GM18861 (cell line): ENCODE data around the gene GPD2.
A peak's percentile ranks its signal among the peaks of the same experiment; 100 is the strongest.
"Not testable (repeated sequence)": the region's sequence is repeated elsewhere in the genome, so short reads cannot be mapped to it uniquely, and the experiment has no call there.

ENCODE experiments used
- ATAC-seq: cut with Tn5 transposase; IDR thresholded peaks from one replicate; pipeline ENCODE4 v1.9.1; 2021; ENCODE audit not compliant: unreplicated experiment

GPD2 gene

GRCh38 chr2:156580501-156580900 is 144.3 kb downstream of the GPD2 start:
- no peak for ATAC-seq

- ATAC-seq = no peak
Measured at GRCh38 chr2:156581280-156581679, 145.1 kb downstream of the GPD2 start.

GRCh38 chr2:156585457-156585856 is 149.3 kb downstream of the GPD2 start:
- no peak for ATAC-seq

- ATAC-seq = no peak
Measured at GRCh38 chr2:156586621-156587020, 150.4 kb downstream of the GPD2 start.

- ATAC-seq = peak; percentile 62
Measured at GRCh38 chr2:156589381-156590079, 153.4 kb downstream of the GPD2 start.

- ATAC-seq = no peak
Measured at GRCh38 chr2:156590085-156590739, 154.0 kb downstream of the GPD2 start.

- ATAC-seq = no peak
Measured at GRCh38 chr2:156592809-156593593, 156.8 kb downstream of the GPD2 start.

- no peak for ATAC-seq
Measured at GRCh38 chr2:156593594-156593921, 157.4 kb downstream of the GPD2 start.

- ATAC-seq = no peak
Measured at GRCh38 chr2:156598563-156598962, 162.4 kb downstream of the GPD2 start.

GRCh38 chr2:156600196-156600595 is 164.0 kb downstream of the GPD2 start:
- ATAC-seq = no peak

GRCh38 chr2:156601855-156602551 is 165.8 kb downstream of the GPD2 start:
- ATAC-seq = no peak

- no peak for ATAC-seq
Measured at GRCh38 chr2:156602552-156602933, 166.4 kb downstream of the GPD2 start.

GRCh38 chr2:156615836-156616322 is 179.7 kb downstream of the GPD2 start:
- ATAC-seq = no peak

- not testable (repeated sequence) for ATAC-seq
Measured at GRCh38 chr2:156618071-156618470, 181.9 kb downstream of the GPD2 start.

GRCh38 chr2:156619021-156619539 is 182.9 kb downstream of the GPD2 start:
- ATAC-seq = no peak

- ATAC-seq = no peak
Measured at GRCh38 chr2:156622491-156622890, 186.3 kb downstream of the GPD2 start.

- no peak for ATAC-seq
Measured at GRCh38 chr2:156625360-156626170, 189.4 kb downstream of the GPD2 start.

- ATAC-seq = no peak
Measured at GRCh38 chr2:156626931-156627330, 190.8 kb downstream of the GPD2 start.

- ATAC-seq = no peak
Measured at GRCh38 chr2:156630579-156631337, 194.6 kb downstream of the GPD2 start.
